Activated CD8-positive, alpha-beta T cell treated with anti-CD3 and anti-CD28 coated beads for 36 hours (primary cell): ENCODE measurements around the gene CELSR1. TPM values are rescaled to one million over a fixed set of nuclear protein-coding genes. Genes with fewer than 3 reads are reported as not detected.

Experiments
- ATAC-seq: fragments of 200-7000 bp; cut with Tn5 transposase; one replicate; pipeline ENCODE4 v1.10.0; 2021; ENCODE audit warnings: mild to moderate bottlenecking, moderate library complexity
- CTCF ChIA-PET: fragments of 350-600 bp; sonication (Branson Sonifier 250); formaldehyde crosslinking; loops from one replicate; lab custom pipeline; 2021; ENCODE audit warnings: antibody characterized with exemption; lab: Charles Lee
- POLR2A ChIA-PET: fragments of 350-600 bp; sonication (Branson Sonifier 250); formaldehyde crosslinking; loops from one replicate; lab custom pipeline; 2021; ENCODE audit warnings: antibody characterized with exemption; lab: Charles Lee
- DNase-seq: peaks from one replicate; pipeline ENCODE4 v3.0.0-alpha.2; 2020
- H3K27ac Mint-ChIP-seq: one replicate; pipeline ENCODE4 v1.8.0; 2021; ENCODE audit warnings: mild to moderate bottlenecking, mixed read lengths
- H3K27me3 Mint-ChIP-seq: one replicate; pipeline ENCODE4 v1.8.0; 2021; ENCODE audit warnings: mixed read lengths
- H3K36me3 Mint-ChIP-seq: one replicate; pipeline ENCODE4 v1.8.0; 2021; ENCODE audit warnings: low read depth, mixed read lengths
- H3K4me1 Mint-ChIP-seq: one replicate; pipeline ENCODE4 v1.8.0; 2021; ENCODE audit warnings: low read depth, mixed read lengths
- H3K4me3 Mint-ChIP-seq: one replicate; pipeline ENCODE4 v1.8.0; 2021; ENCODE audit warnings: mild to moderate bottlenecking, moderate library complexity, mixed read lengths
- H3K9me3 Mint-ChIP-seq: one replicate; pipeline ENCODE4 v1.8.0; 2021; ENCODE audit warnings: mixed read lengths
- CTCF ChIP-seq: fragments of 200-600 bp; IDR thresholded peaks from one replicate; pipeline ENCODE4 v1.8.0; 2022; ENCODE audit warnings: antibody characterized with exemption, mild to moderate bottlenecking
- intact Hi-C: fragments of 100-400 bp; cut with micrococcal nuclease; formaldehyde crosslinking; loops from one replicate; pipeline ENCODE4 v1.10.0; 2022
- total RNA-seq, 2 experiments: library from RNA; stranded (reverse); gene quantifications; one replicate each; pipeline ENCODE4 v1.2.3, GENCODE V29; 2021

The CELSR1 gene
- total RNA-seq, 2 experiments from 2014 or later = 0.25 to 0.36 TPM

- Mint-ChIP-seq H3K27me3 (no peaks in the 10 kb centered on the region), H3K36me3 (peaks cover 52% of the 10 kb centered on the region), H3K4me3 (no peak overlapping the region), H3K9me3 (no peaks in the 10 kb centered on the region), H3K27ac (no peak overlapping the region), H3K4me1 (peaks cover 35% of the 10 kb centered on the region)
- no peak for DNase-seq
- ATAC-seq = no peak
- POLR2A ChIA-PET = no interaction called here
- intact Hi-C loops = no loop called here
- no peak for TF ChIP-seq CTCF
- CTCF ChIA-PET = interaction anchor here (0.7 to 1.2 kb wide), 3 partner anchors 9 to 28 kb away, joined by 3 read pairs; no protein-coding TSS in a partner anchor
These were observed 197.5 kb downstream of the CELSR1 start for GRCh38 chr22:46339956-46340355.

GRCh38 chr22:46338636-46339035, 198.8 kb downstream of the CELSR1 start:
- Mint-ChIP-seq H3K27me3 (no peaks in the 10 kb centered on the region), H3K36me3 (peaks cover 45% of the 10 kb centered on the region), H3K27ac (peak overlapping the region; percentile 6), H3K4me3 (no peak overlapping the region), H3K4me1 (peaks cover 39% of the 10 kb centered on the region), H3K9me3 (no peaks in the 10 kb centered on the region)
- ChIA-PET POLR2A (no interaction called here), CTCF (interaction anchor here (0.6 kb wide), 1 partner anchor 8 kb away, joined by 3 read pairs; no protein-coding TSS in a partner anchor)
- ATAC-seq (no peak), DNase-seq (no peak)
- intact Hi-C loops = no loop called here
- no peak for TF ChIP-seq CTCF

- CTCF ChIA-PET = interaction anchor here (2.6 kb wide), 1 partner anchor 30 kb away, joined by 9 read pairs; no protein-coding TSS in a partner anchor
- H3K4me1 Mint-ChIP-seq = peaks cover 39% of the 10 kb centered on the region
- intact Hi-C loops = no loop called here
These were observed 199.6 kb downstream of the CELSR1 start for GRCh38 chr22:46337870-46338269.

GRCh38 chr22:46336119-46337078, 201.0 kb downstream of the CELSR1 start:
- intact Hi-C loops = no loop called here
- Mint-ChIP-seq H3K4me3 (peak overlapping the region; percentile 98), H3K4me1 (peaks cover 37% of the 10 kb centered on the region), H3K36me3 (peaks cover 45% of the 10 kb centered on the region), H3K27me3 (no peaks in the 10 kb centered on the region), H3K27ac (peak overlapping the region; percentile 90), H3K9me3 (no peaks in the 10 kb centered on the region)
- ATAC-seq = peak; percentile 31
- peak; percentile 37 for DNase-seq
- ChIA-PET CTCF (interaction anchor here (0.7 to 2.6 kb wide), 7 partner anchors 20 to 330 kb away, joined by 3 to 9 read pairs (median 4); no protein-coding TSS in a partner anchor), POLR2A (interaction anchor here (0.7 to 1.7 kb wide), 5 partner anchors 13 to 187 kb away, joined by 3 to 5 read pairs (median 3); partner anchors contain the start of genes GTSE1 and TTC38)
- no peak for TF ChIP-seq CTCF

More at GRCh38 chr22:46337870-46338269, 199.6 kb downstream of the CELSR1 start:
- H3K9me3 Mint-ChIP-seq = no peaks in the 10 kb centered on the region
- peak overlapping the region; percentile 36 for H3K4me3 Mint-ChIP-seq
- H3K36me3 Mint-ChIP-seq = peaks cover 45% of the 10 kb centered on the region
- POLR2A ChIA-PET = no interaction called here
- DNase-seq = no peak
- H3K27ac Mint-ChIP-seq = no peak overlapping the region
- no peak for ATAC-seq
- TF ChIP-seq CTCF = no peak
- H3K27me3 Mint-ChIP-seq = no peaks in the 10 kb centered on the region
